Esophagus muscularis mucosa (tissue), 4 donors: Measurements from ENCODE around the gene PLA2G4B. TPM values are rescaled to one million over a fixed set of nuclear protein-coding genes. Genes with fewer than 3 reads are reported as not detected.
A peak's percentile ranks its signal among the peaks of the same experiment; 100 is the strongest.

ENCODE experiments used
- DNase-seq: peaks from one replicate; pipeline ENCODE4 v3.0.0-alpha.2; 2017; ENCODE audit errors: extremely low spot score
- H3K27ac ChIP-seq, 4 donors: fragments of 200-600 bp; sonication (generic); replicated peaks in 1 of 4; 1 replicate in 3 of 4; 2 replicates in 1 of 4; pipeline ENCODE4 v1.5.1; 2016 to 2019; ENCODE audit warnings: mild to moderate bottlenecking in 1 of 4
- H3K27me3 ChIP-seq, 4 donors: fragments of 200-600 bp; sonication (generic); one replicate each; pipeline versions ENCODE4 v1.5.1 to v1.6.0; 2016 to 2019
- H3K36me3 ChIP-seq, 4 donors: fragments of 200-600 bp; sonication (generic); one replicate each; pipeline ENCODE4 v1.5.1; 2016 to 2019
- H3K4me1 ChIP-seq, 4 donors: fragments of 200-600 bp; sonication (generic); one replicate each; pipeline ENCODE4 v1.5.1; 2016 to 2019
- H3K4me3 ChIP-seq, 4 donors: fragments of 200-600 bp; sonication (generic); 1 replicate in 2 of 4; 2 replicates in 2 of 4; pipeline ENCODE4 v1.5.1; 2016 to 2019; ENCODE audit warnings: mild to moderate bottlenecking in 4 of 4, moderate library complexity in 1 of 4
- H3K9me3 ChIP-seq, 4 donors: fragments of 200-600 bp; sonication (generic); 1 replicate in 3 of 4; 2 replicates in 1 of 4; pipeline ENCODE4 v1.5.1; 2016 to 2019
- EP300 ChIP-seq: sonication (generic); formaldehyde crosslinking; IDR thresholded peaks from one replicate; pipeline ENCODE4 v1.6.1; 2017; ENCODE audit warnings: antibody characterized with exemption
- POLR2A ChIP-seq: fragments of 450-650 bp; IDR thresholded peaks from one replicate; pipeline ENCODE4 v1.6.1; 2017; ENCODE audit warnings: antibody characterized with exemption, moderate library complexity, mild to moderate bottlenecking, low read depth
- POLR2AphosphoS5 ChIP-seq, 2 donors: sonication (generic); formaldehyde crosslinking; IDR thresholded peaks; one replicate each; pipeline ENCODE4 v1.6.1; 2017; ENCODE audit warnings: antibody characterized with exemption in 2 of 2
- WGBS: methylation state at CpG from one replicate; pipeline ENCODE4 v1.1.5; 2018; 5-methylcytosine and 5-hydroxymethylcytosine counted together
- intact Hi-C: fragments of 100-400 bp; cut with DNase I; formaldehyde crosslinking; loops from one replicate; pipeline ENCODE4 v1.15.1; 2023
- total RNA-seq, 4 donors: library from RNA; depleted of rRNA; stranded (reverse); fragments of >200 nt; gene quantifications; one replicate each; pipeline versions ENCODE4 v1.1.0 to v1.2.1, GENCODE V29; 2016
- TF ChIP-seq, protein P1 (sequence below), 3 experiments: fragments of 200-600 bp in 2 of 3; fragments of 450-650 bp in 1 of 3; sonication (generic) in 2 of 3; IDR thresholded peaks; one replicate each; pipeline ENCODE4 v1.5.1; 2017 to 2019; ENCODE audit warnings: antibody characterized with exemption in 3 of 3, mild to moderate bottlenecking in 2 of 3, moderate library complexity in 1 of 3

Gene PLA2G4B, protein sequence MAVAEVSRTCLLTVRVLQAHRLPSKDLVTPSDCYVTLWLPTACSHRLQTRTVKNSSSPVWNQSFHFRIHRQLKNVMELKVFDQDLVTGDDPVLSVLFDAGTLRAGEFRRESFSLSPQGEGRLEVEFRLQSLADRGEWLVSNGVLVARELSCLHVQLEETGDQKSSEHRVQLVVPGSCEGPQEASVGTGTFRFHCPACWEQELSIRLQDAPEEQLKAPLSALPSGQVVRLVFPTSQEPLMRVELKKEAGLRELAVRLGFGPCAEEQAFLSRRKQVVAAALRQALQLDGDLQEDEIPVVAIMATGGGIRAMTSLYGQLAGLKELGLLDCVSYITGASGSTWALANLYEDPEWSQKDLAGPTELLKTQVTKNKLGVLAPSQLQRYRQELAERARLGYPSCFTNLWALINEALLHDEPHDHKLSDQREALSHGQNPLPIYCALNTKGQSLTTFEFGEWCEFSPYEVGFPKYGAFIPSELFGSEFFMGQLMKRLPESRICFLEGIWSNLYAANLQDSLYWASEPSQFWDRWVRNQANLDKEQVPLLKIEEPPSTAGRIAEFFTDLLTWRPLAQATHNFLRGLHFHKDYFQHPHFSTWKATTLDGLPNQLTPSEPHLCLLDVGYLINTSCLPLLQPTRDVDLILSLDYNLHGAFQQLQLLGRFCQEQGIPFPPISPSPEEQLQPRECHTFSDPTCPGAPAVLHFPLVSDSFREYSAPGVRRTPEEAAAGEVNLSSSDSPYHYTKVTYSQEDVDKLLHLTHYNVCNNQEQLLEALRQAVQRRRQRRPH
- total RNA-seq = 1 to 10 TPM in 3 of 4 donors, under 1 TPM in 1; 0.91 to 6.6 (median 2.5) TPM

DNA sequence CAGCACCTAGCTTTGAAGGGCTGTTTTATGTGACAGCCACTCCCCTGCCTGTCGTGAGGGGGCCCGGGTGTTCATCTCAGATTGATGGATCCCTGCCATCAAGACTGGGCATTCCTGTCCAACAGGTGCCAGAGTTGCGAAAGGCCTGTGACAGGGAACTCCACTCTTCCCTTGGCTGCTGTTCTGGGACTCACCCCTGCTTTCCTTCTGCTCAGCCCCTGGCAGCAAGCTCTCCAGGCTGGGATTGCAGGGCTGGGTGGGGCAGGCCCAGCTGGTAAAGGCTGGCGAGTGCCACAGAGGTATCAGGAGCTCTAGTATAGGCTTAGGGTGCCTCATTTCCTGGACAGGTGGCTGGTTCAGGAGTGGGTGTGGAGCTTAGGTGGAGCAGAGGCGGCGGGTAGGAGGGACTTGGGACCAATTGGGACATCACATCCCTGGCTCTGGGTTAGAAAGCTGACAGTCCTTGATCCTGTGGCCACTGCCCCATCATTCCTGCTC is at the start of gene PLA2G4B:
Gene PLA2G4B (plus strand): TSS at position 448 of the 498 bp plus-strand sequence. CDS start 67 bp downstream, outside the sequence.
- no peaks in the 10 kb centered on the region for H3K9me3 ChIP-seq
- no peak for DNase-seq
- TF ChIP-seq, protein P1, sequence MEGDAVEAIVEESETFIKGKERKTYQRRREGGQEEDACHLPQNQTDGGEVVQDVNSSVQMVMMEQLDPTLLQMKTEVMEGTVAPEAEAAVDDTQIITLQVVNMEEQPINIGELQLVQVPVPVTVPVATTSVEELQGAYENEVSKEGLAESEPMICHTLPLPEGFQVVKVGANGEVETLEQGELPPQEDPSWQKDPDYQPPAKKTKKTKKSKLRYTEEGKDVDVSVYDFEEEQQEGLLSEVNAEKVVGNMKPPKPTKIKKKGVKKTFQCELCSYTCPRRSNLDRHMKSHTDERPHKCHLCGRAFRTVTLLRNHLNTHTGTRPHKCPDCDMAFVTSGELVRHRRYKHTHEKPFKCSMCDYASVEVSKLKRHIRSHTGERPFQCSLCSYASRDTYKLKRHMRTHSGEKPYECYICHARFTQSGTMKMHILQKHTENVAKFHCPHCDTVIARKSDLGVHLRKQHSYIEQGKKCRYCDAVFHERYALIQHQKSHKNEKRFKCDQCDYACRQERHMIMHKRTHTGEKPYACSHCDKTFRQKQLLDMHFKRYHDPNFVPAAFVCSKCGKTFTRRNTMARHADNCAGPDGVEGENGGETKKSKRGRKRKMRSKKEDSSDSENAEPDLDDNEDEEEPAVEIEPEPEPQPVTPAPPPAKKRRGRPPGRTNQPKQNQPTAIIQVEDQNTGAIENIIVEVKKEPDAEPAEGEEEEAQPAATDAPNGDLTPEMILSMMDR (IDR thresholded peaks at IDR 0.05) = no peak
- no peaks in the 10 kb centered on the region for H3K27me3 ChIP-seq
- intact Hi-C loops = no loop called here
- H3K4me1 ChIP-seq = peaks cover 0 to 6% (median 0%) of the 10 kb centered on the region in 4 donors
- 100% methylated on average over 2 of the region's 6 CpGs for WGBS
- H3K4me3 ChIP-seq = no peak within 1 kb of the TSS
- peaks cover 7 to 76% (median 49%) of the 10 kb centered on the region in 4 donors for H3K36me3 ChIP-seq
- H3K27ac ChIP-seq = no peak within 1 kb of the TSS

DNA sequence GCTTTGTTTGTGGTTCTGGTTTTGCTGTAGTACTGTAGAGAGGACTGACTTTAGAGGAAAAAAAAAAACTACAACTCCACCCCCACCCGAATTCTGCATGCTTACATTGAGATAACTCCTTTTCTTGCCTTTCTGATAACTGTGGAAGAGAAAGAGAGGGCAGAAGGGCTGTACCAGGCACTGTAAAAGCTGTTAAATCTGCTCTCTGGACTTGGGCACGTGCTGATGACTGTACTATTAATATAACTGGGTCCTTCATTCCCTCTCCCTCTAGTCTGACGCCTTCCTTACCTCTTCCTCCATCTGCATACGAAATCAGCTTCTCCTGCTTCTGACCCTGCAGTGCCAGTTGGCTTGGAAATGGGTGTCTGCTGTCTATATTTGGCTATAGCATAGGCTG is 49.4 kb upstream of the PLA2G4B start:
- WGBS = 53% methylated on average over 4 of the region's 4 CpGs
- Histone ChIP-seq H3K9me3 (no peaks in the 10 kb centered on the region), H3K27ac (peak overlapping the region; percentile 60 to 73 (median 66)), H3K36me3 (no peaks in the 10 kb centered on the region), H3K4me3 (no peak overlapping the region), H3K27me3 (no peaks in the 10 kb centered on the region), H3K4me1 (peaks cover 46 to 70% (median 53%) of the 10 kb centered on the region in 4 donors)
- intact Hi-C loops = no loop called here
- no peak for DNase-seq
- TF ChIP-seq, protein P1 (IDR thresholded peaks at IDR 0.05) = no peak
- TF ChIP-seq EP300 (no peak), POLR2A (no peak), POLR2AphosphoS5 (IDR thresholded peaks at IDR 0.05) (no peak)

DNA sequence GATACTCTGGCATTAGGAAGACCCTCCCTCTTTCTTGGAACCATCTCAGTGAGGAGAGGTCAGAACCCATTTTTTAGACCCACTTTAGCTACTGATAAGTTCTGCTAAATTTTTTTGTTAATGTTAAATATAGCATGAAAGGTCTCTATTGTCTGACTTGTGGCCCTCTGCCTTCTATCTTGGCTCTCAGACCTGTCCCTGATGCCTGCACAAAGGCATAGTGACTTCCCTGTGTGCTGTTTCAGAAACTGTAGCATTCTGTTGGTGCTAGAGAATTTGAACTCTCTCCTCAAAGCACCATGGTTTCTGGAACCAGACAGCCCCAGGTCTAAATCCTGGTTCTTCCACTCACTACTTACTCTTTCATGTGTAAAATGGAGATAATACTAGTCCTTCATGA is 49.0 kb upstream of the PLA2G4B start:
- no peaks in the 10 kb centered on the region for H3K9me3 ChIP-seq
- intact Hi-C loops = no loop called here
- H3K36me3 ChIP-seq = no peaks in the 10 kb centered on the region
- H3K27me3 ChIP-seq = no peaks in the 10 kb centered on the region
- peaks cover 46 to 71% (median 53%) of the 10 kb centered on the region in 4 donors for H3K4me1 ChIP-seq
- peak overlapping the region; percentile 60 to 73 (median 66) for H3K27ac ChIP-seq
- DNase-seq = no peak
- no peak for TF ChIP-seq POLR2AphosphoS5 (IDR thresholded peaks at IDR 0.05)
- TF ChIP-seq, protein P1 (IDR thresholded peaks at IDR 0.05) = no peak
- no peak for TF ChIP-seq POLR2A
- no peak for TF ChIP-seq EP300
- H3K4me3 ChIP-seq = no peak overlapping the region

DNA sequence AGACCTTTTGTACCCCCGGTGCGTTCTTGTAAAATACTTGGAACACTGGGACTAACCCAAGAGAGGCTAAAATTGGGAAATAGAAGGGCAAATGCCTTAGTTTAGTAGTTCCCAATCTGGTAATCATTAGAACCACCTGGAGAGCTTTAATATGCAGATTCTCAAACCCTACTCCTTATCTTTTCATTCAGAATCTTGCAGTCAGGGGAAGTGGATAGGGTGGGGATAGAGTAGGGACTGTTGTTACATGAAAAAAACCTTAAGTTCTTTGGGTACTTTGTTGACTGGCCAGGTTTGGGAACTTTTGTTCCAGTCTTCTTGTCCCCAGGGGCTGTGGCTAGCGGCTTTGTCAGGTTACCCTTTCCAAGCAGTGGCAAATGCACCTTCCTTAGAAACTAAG is 48.5 kb upstream of the PLA2G4B start:
- H3K36me3 ChIP-seq = no peaks in the 10 kb centered on the region
- intact Hi-C loops = no loop called here
- DNase-seq = no peak
- H3K9me3 ChIP-seq = no peaks in the 10 kb centered on the region
- 96% methylated on average over 3 of the region's 3 CpGs for WGBS
- peaks cover 46 to 76% (median 54%) of the 10 kb centered on the region in 4 donors for H3K4me1 ChIP-seq
- TF ChIP-seq EP300 (no peak), POLR2A (no peak), POLR2AphosphoS5 (IDR thresholded peaks at IDR 0.05) (no peak)
- TF ChIP-seq, protein P1 (IDR thresholded peaks at IDR 0.05) = no peak
- no peaks in the 10 kb centered on the region for H3K27me3 ChIP-seq
- no peak overlapping the region for H3K4me3 ChIP-seq
- H3K27ac ChIP-seq = peak overlapping the region; percentile 60 to 73 (median 66)
